GM12873 (cell line): ENCODE data around the gene USB1.
A peak's percentile ranks its signal among the peaks of the same experiment; 100 is the strongest.

Source experiments
- CTCF ChIP-seq: IDR thresholded peaks from 2 replicates; pipeline ENCODE4 v1.5.1; 2012; ENCODE audit warnings: low read depth, mild to moderate bottlenecking, moderate library complexity, low read length, control low read depth; ENCODE audit not compliant: insufficient read depth; ENCODE audit errors: missing control alignments

USB1 gene

GRCh38 chr16:58000706-58001676, at the start of gene USB1:
USB1 (plus strand) TSS chr16:58001407; CDS start chr16:58001484, 77 bp downstream.
- peak; percentile 69 for TF ChIP-seq CTCF

- no peak for TF ChIP-seq CTCF
These were observed 48.3 kb upstream of the USB1 start for GRCh38 chr16:57952909-57953308.

GRCh38 chr16:57953857-57954256, 47.4 kb upstream of the USB1 start:
- TF ChIP-seq CTCF, result no peak

- no peak for TF ChIP-seq CTCF
These were observed 45.5 kb upstream of the USB1 start for GRCh38 chr16:57955572-57956188.

- no peak for TF ChIP-seq CTCF
These were observed 44.9 kb upstream of the USB1 start for GRCh38 chr16:57956270-57956808.

GRCh38 chr16:57956924-57957672, 44.1 kb upstream of the USB1 start:
- TF ChIP-seq CTCF, result no peak
